Lower leg skin (tissue), 4 donors: ENCODE results near the gene PCSK5. TPM values are rescaled to one million over a fixed set of nuclear protein-coding genes. Genes with fewer than 3 reads are reported as not detected.

Source experiments
- DNase-seq, 2 donors: peaks; one replicate each; pipeline ENCODE4 v3.0.0-alpha.2; 2019; ENCODE audit warnings: low spot score in 2 of 2
- H3K4me3 ChIP-seq: fragments of 200-600 bp; sonication (generic); 2 replicates; pipeline ENCODE4 v1.5.1; 2017; ENCODE audit warnings: mild to moderate bottlenecking, low read depth; ENCODE audit not compliant: poor library complexity, severe bottlenecking
- CTCF ChIP-seq, 3 donors: fragments of 450-650 bp; IDR thresholded peaks; one replicate each; pipeline ENCODE4 v1.5.1; 2016; ENCODE audit warnings: antibody characterized with exemption in 3 of 3, mild to moderate bottlenecking in 3 of 3, moderate library complexity in 2 of 3
- POLR2A ChIP-seq, 2 donors: fragments of 450-650 bp; IDR thresholded peaks; one replicate each; pipeline ENCODE4 v1.6.1; 2016 to 2017; ENCODE audit warnings: antibody characterized with exemption in 2 of 2, mild to moderate bottlenecking in 1 of 2, moderate library complexity in 1 of 2
- WGBS, 2 donors: methylation state at CpG; one replicate each; pipeline ENCODE4 v1.1.5; 2018; 5-methylcytosine and 5-hydroxymethylcytosine counted together
- intact Hi-C: fragments of 100-400 bp; cut with DNase I; formaldehyde crosslinking; loops from one replicate; pipeline ENCODE4 v1.15.0; 2023; ENCODE audit warnings: low total_unique reads
- total RNA-seq, 4 donors: library from RNA; depleted of rRNA; stranded (reverse); fragments of >200 nt; gene quantifications; one replicate each; pipeline ENCODE4 v1.1.0, GENCODE V29; 2016

The PCSK5 gene
- total RNA-seq, 4 donors from 2014 or later, result 6.4 to 10.8 (median 9.7) TPM

- TF ChIP-seq CTCF (IDR thresholded peaks at IDR 0.05) (no peak), POLR2A (IDR thresholded peaks at IDR 0.05) (no peak)
- no peak overlapping the region for H3K4me3 ChIP-seq
- DNase-seq, result no peak
- intact Hi-C loops, result no loop called here
- 62 to 84% methylated on average over 1 of the region's 1 CpG for WGBS, 2 donors
These were observed 134.8 kb downstream of the PCSK5 start for GRCh38 chr9:76025286-76025685.

DNA sequence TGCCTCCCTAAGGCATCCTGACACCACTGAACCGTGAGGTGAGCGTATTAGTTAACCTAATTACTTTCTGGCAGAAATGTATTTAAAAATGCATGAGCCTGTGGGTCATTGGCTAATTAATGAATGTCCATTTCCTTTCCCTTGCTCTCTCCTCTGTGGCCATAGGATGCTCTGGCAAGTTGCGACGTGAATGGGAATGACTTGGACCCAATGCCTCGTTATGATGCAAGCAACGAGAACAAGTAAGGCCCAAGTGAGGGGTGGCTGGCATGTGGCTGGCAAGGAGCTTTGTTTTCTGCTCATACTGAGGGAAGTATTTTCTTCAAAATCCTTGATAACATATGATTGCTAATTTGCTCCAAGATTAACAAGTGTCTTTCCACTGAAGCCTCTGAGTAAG is 136.3 kb downstream of the PCSK5 start:
- TF ChIP-seq POLR2A (IDR thresholded peaks at IDR 0.05), result no peak
- TF ChIP-seq CTCF (IDR thresholded peaks at IDR 0.05), result no peak
- H3K4me3 ChIP-seq, result no peak overlapping the region
- intact Hi-C loops, result no loop called here
- WGBS, 2 donors, result 94 to 96% methylated on average over 6 of the region's 6 CpGs
- DNase-seq, result no peak

DNA sequence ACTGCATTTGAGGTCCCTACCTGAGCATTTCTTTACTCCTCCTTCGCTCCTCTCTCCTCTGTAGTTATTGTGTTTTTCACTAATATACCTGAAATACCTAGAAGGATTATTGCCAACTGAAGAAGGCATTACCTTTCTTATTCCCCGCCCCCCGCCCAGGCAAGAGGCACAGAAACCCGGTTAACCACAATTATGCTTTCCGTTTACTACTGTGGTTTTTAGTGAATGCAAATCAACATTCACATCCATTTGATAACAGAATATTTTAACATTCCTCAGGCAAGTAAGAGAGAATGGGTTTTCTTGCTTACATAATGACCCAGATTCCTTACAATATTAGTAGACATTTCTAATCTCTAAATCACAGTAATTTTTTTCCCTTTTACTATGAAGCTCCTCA is 136.9 kb downstream of the PCSK5 start:
- H3K4me3 ChIP-seq, result no peak overlapping the region
- 74 to 91% methylated on average over 5 of the region's 5 CpGs for WGBS, 2 donors
- TF ChIP-seq CTCF (IDR thresholded peaks at IDR 0.05) (no peak), POLR2A (IDR thresholded peaks at IDR 0.05) (no peak)
- no peak for DNase-seq
- intact Hi-C loops, result no loop called here

- intact Hi-C loops, result no loop called here
- no peak overlapping the region for H3K4me3 ChIP-seq
- no peak for TF ChIP-seq POLR2A (IDR thresholded peaks at IDR 0.05)
- no peak for TF ChIP-seq CTCF (IDR thresholded peaks at IDR 0.05)
- no peak for DNase-seq
- 92 to 98% methylated on average over 2 of the region's 2 CpGs for WGBS, 2 donors
These were observed 137.4 kb downstream of the PCSK5 start for GRCh38 chr9:76027861-76028260.

- no peak for TF ChIP-seq POLR2A (IDR thresholded peaks at IDR 0.05)
- TF ChIP-seq CTCF (IDR thresholded peaks at IDR 0.05), result no peak
- H3K4me3 ChIP-seq, result no peak overlapping the region
- DNase-seq, result no peak
- intact Hi-C loops, result no loop called here
- WGBS, 2 donors, result 63 to 71% methylated on average over 6 of the region's 6 CpGs
These were observed 141.7 kb downstream of the PCSK5 start for GRCh38 chr9:76032038-76032796.
